SKM-1 (cell line): ENCODE measurements around the gene TEKT1.
"Not testable (repeated sequence)": the region's sequence is repeated elsewhere in the genome, so short reads cannot be mapped to it uniquely, and the experiment has no call there.

Experiments used
- DNase-seq: peaks from one replicate; lab custom pipeline; 2025; ENCODE audit not compliant: unreplicated experiment; lab: John Stamatoyannopoulos, UW

Gene TEKT1

GRCh38 chr17:6831661-6832263 is at the start of gene TEKT1:
TEKT1 (minus strand) TSS chr17:6831729; CDS start chr17:6830376, 1,353 bp downstream.
- DNase-seq: peak; percentile 4

- DNase-seq: not testable (repeated sequence)
These were observed 47.9 kb upstream of the TEKT1 start for GRCh38 chr17:6879221-6879975.

- DNase-seq: not testable (repeated sequence)
These were observed 43.7 kb upstream of the TEKT1 start for GRCh38 chr17:6875276-6875675.

- no peak for DNase-seq
These were observed 41.4 kb upstream of the TEKT1 start for GRCh38 chr17:6872936-6873335.

GRCh38 chr17:6870841-6871240 is 39.3 kb upstream of the TEKT1 start:
- no peak for DNase-seq

- no peak for DNase-seq
These were observed 37.1 kb upstream of the TEKT1 start for GRCh38 chr17:6868582-6868981.

- DNase-seq: no peak
These were observed 36.3 kb upstream of the TEKT1 start for GRCh38 chr17:6867849-6868248.

GRCh38 chr17:6862825-6863224 is 31.3 kb upstream of the TEKT1 start:
- no peak for DNase-seq

- no peak for DNase-seq
These were observed 30.6 kb upstream of the TEKT1 start for GRCh38 chr17:6862122-6862521.

- DNase-seq: no peak
These were observed 26.4 kb upstream of the TEKT1 start for GRCh38 chr17:6857904-6858303.

GRCh38 chr17:6857336-6857735 is 25.8 kb upstream of the TEKT1 start:
- DNase-seq: no peak

GRCh38 chr17:6856051-6856450 is 24.5 kb upstream of the TEKT1 start:
- no peak for DNase-seq

- no peak for DNase-seq
These were observed 22.4 kb upstream of the TEKT1 start for GRCh38 chr17:6853764-6854442.

GRCh38 chr17:6848545-6849179 is 17.1 kb upstream of the TEKT1 start:
- not testable (repeated sequence) for DNase-seq

GRCh38 chr17:6846138-6846537 is 14.6 kb upstream of the TEKT1 start:
- not testable (repeated sequence) for DNase-seq

- not testable (repeated sequence) for DNase-seq
These were observed 12.9 kb upstream of the TEKT1 start for GRCh38 chr17:6844406-6844805.

GRCh38 chr17:6843241-6843880 is 11.8 kb upstream of the TEKT1 start:
- no peak for DNase-seq

GRCh38 chr17:6841769-6842168 is 10.2 kb upstream of the TEKT1 start:
- DNase-seq: not testable (repeated sequence)

- no peak for DNase-seq
These were observed 1.0 kb downstream of the TEKT1 start for GRCh38 chr17:6830383-6830986.

- DNase-seq: no peak
These were observed 8.5 kb downstream of the TEKT1 start for GRCh38 chr17:6823011-6823442.

GRCh38 chr17:6818938-6819337 is 12.6 kb downstream of the TEKT1 start:
- DNase-seq: no peak
